GM21723 (cell line): Measurements from ENCODE around the gene STYXL1.
"Not testable (repeated sequence)": the region's sequence is repeated elsewhere in the genome, so short reads cannot be mapped to it uniquely, and the experiment has no call there.

ENCODE experiments used
- ATAC-seq: cut with Tn5 transposase; IDR thresholded peaks from one replicate; pipeline ENCODE4 v1.9.1; 2021; ENCODE audit warnings: mild to moderate bottlenecking, moderate library complexity; ENCODE audit not compliant: unreplicated experiment

The STYXL1 gene

DNA sequence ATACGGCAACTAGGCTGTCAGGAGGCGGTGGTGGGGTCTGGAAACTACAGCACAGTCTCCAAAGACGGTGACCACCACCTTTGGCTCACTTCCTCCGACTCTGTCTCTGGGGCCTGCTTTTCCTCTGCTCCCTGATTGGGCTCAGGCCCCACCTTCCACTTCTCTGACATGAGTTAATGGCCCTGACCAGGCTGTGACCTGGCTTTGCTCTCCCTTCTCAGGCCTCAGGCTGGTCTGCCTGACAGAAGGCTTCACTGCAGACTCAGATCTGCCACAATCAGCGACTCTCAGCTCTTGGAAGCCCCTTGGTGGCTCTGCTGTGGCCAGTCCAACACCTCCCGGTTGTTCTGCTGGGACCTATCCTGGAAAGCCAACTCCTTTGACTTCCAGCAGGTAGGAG, 7.7 kb downstream of the STYXL1 start:
- ATAC-seq, result no peak

DNA sequence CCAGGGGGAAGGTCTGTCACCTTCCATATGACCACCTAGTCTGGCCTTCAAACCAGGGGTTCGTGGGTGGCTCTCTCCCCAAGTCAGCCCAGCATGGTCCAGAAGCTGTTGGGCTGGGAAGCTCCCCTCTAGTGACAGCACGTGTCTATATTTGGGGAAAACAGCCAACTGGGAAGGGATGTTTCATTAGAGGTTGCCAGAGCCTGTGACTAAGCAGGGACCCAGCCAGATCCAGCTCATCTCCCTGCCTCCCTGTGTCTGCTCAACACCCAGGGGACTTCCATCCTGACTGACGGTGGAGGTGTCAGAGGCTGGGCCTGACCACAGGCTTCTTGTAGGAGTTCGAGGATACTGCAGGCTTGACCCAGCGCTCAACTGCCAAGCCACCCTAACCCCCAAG, 10.5 kb downstream of the STYXL1 start:
- ATAC-seq, result no peak

DNA sequence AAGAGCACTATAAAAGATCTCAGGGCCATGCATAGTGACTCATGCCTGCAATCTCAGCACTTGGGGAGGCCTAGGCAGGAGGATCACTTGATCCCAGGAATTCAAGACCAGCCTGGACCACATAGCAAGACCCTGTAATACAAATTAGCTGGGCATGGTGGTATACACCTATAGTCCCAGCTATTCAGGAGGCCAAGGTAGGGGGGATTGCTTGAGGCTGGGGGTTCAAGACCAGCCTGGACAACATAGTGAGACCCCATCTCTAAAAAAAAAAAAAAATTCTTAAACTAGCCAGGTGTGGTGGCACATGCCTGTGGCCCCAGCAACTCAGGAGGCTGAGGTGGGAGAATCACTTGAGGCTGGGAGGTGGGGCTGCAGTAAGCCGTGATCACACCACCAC, 15.8 kb downstream of the STYXL1 start:
- ATAC-seq, result no peak

DNA sequence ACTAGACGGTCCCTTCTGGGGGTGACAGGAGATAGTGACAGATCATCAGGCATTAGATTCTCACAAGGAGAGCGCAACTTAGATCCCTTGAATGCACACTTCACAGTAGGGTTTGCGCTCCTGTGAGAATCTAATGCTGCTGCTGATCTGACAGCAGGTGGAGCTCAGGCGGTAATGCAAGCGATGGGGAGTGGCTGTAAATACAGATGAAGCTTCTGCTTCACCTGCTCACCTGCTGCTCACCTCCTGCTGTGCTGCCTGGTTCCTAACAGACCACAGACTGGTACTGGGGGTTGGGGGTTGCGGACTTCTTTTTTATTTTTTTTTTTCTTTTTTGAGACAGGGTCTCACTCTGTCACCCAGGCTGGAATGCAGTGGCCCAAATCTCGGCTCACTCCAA, 18.1 kb downstream of the STYXL1 start:
- not testable (repeated sequence) for ATAC-seq

DNA sequence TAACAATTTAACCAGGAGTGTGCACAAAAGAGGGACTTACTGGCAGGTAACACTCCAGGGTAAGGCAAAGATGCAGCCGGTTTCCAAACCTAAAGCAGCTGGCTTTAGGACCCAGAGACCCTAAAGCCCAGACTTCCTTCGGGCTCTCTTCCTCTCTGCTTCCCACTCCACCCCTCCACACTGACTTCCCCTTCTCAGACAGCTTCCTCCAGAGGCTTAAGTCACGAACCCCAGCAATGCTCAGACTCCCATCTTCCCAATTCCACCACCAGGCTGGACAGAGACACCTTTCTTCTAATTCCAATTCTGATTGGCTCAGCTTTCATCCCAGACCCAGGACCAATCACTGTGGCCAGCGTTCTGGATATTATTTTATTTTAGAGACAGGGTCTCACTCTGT, 24.8 kb downstream of the STYXL1 start:
- no peak for ATAC-seq

DNA sequence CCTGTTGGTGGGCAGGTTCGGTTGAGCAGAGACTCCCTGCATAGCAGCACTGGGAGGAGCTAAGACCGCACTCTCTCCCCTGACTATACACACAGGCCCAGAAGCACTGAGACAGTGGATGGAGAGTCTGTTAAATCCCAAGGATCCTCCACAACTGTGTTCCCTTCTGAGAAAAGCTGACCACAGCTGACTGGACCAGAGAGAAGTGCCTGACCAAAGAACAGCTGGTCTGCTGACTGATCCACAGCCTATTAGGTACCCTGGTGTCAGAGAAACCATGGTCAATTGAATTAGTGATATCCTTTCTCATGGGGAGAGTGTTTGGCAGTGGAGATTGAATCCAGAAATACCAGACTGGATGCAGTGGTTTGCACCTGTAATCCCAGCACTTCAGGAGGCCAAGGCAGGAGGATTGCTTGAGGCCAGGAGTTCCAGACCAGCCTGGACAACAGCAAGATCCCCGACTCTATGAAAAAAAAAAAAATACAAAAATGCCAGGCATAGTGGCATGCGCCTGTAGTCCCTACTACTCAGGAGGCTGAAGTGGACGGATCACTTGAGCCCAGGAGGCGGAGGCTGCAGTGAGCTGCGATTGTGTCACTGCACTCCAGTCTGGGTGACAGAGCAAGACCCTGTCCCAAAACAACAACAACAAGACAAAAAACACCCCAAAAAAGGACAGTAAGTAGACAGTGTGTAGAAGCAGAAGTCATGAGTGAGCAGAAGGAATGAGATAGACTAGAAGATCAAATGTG, 25.6 kb downstream of the STYXL1 start:
- ATAC-seq, result no peak

DNA sequence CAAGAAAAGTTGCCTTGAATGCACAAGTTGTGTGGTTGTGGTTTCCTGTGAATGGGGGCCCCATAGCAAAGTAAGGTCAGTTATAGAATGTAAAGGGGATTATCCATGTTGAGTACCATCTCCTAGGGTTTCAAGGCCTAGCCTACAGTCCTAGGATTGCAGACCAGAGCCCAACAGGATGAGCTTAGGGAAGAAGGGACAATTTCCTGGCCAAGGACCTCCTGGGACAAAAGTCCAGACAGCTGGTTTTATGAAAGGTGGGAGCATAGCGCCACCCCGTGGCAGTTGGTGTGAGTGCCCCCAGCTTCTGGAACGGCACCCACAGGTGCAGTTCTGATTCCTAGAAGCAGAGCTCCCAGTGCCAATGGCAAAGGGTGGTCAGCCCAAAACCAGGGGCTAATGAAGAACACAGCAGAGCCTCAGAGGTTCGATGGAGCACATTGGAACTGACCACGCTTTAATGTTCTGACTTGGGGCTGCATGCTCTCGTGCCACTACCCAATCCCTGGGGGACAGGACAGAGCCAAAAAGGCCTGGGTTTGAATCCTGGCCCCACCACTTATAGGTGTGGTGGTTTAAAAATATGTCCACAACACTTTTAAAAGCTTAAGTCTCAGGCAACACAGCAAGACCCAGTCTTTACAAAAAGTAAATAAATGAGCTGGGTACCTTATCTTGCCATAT, 27.6 kb downstream of the STYXL1 start:
- ATAC-seq, result no peak

DNA sequence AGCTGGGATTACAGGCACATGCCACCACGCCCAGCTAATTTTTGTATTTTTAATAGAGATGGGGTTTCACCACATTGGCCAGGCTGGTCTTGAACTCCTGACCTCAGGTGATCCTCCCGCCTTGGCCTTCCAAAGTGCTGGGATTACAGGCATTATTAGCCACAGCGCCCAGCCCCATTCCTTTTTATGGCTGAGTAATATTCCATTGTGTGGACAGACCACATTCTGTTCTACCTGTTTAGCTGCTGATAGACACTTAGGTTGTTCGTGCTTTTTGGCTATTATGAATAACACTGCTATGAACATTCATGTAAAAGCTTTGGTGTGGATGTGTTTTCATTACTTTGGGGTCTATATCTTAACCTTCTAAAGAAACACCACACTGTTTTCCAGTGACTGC, 29.3 kb downstream of the STYXL1 start:
- not testable (repeated sequence) for ATAC-seq

DNA sequence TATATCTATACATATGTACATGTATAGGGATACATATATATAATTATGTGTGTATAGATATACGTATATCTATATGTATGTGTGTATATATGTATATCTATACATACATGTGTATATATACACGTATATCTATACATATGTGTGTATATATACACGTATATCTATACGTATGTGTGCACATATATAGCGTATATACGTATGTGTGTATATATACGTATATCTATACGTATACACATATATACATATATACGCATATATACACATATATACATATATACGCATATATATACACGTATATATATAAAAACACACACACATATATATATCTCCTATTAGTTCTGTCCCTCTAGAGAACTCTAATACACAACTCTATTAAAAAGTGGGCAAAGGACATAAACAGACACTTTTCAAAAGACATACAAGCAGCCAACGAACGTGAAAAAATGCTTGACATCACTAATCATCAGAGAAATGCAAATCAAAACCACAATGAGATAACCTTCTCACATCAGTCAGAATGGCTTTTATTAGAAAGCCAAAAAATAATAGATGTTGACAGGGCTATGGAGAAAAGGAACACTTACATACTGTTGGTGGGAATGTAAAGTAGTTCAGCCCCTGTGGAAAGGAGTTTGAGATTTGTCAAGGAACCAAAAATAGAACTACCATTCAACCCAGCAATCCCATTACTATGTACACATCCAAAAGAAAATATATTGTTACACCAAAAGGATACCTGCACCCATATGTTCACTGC, 31.4 kb downstream of the STYXL1 start:
- ATAC-seq, result no peak

DNA sequence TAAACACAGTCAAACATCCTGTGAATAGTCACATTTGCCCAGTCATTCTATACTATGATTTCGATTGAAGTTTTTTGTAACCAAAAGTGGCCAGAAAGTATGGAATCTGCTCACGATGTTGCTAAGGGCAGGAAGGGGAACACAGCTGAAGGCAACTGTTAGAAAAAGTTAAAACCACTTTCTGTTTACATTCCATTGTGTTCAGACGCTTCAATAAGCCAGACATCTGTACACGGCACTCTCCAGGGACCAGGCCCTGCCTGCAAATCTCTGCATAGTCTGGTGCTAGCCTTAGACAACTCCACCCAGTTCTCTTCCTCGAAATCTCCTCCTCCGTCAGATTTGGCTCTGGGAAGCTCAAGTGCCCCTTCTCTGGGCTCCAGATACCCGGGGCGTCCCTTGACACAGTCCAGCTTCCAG, 36.3 kb downstream of the STYXL1 start:
- no peak for ATAC-seq

DNA sequence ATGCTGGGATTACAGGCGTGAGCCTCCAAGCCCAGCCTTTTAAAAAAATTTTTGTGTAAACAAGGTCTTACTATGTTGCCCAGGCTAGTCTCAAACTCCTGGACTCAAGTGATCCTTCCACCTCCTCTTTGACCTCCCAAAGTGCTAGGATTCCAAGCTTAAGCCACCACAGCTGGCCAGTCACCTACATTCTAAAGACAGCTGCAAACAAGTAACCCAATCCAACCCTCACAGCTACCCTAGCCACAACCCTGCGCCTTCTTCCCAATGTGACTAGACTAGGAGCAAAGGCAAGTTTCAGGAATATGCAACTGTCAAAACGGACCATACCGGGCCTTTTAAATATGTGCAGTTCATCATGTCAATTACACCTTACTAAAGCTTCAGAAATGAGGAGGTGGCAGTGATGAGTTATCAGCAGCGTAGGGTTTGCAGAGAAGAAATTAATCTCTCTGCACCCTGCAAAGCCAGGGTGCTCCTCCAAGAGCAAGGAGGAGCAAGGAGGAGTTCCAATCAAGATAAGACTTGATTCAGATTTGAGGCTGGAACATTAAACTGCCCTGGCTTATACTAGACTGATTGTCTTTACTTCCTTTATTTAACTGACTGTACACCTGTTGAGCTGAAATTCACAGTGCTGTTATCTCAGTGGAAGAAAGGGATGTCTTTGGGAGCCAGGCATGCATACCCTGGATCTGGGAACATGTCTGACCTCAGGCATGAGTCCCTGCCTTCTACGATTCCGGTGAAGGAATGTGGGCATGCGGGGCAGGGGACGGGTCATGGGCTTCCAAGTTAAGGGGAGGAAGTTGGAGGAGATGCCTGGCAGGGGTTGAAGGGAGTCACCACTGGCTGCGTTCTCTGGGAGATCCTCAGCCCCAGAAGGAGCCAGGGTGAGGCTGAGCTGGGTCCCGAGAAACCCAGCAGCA, 37.9 kb downstream of the STYXL1 start:
- ATAC-seq, result no peak

DNA sequence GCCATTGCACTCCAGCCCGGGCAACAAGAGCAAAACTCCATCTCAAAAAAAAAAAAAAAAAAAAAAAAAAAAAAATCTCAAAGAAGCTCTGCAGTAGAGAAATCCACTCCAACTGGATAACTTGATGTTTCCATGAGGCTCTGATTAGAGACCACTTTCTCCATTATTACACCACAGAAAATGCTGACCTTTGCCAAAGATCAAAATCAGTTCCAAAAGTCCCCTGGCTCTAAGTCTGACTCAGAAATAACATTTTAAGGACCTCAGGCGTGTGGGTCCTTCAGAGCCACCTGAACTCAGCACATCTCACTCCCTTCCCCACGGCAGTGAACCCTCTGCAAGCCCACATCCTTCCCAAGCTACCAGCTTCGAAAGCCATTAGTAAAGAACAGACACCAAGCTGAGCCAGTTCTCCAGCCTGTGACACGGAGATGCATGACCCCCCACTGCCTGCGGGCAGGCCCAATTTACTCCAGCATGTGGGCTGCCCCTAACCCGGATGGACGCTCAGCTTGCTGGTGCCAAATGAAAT, 39.6 kb downstream of the STYXL1 start:
- ATAC-seq, result no peak

DNA sequence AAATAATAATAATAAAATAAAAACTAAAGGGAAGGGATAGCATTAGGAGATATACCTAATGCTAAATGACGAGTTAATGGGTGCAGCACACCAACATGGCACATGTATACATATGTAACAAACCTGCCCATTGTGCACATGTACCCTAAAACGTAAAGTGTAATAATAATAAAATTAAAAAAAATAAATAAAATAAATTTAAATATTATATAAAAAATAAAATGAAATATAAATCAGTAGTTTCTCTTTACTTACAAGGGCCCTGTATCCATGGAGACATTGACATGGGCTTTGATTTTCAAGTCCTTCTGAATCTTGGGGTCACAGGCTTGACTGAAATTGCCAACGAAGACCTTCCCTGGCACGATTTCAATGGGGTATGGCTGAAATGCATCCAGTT, 42.8 kb downstream of the STYXL1 start:
- not testable (repeated sequence) for ATAC-seq

DNA sequence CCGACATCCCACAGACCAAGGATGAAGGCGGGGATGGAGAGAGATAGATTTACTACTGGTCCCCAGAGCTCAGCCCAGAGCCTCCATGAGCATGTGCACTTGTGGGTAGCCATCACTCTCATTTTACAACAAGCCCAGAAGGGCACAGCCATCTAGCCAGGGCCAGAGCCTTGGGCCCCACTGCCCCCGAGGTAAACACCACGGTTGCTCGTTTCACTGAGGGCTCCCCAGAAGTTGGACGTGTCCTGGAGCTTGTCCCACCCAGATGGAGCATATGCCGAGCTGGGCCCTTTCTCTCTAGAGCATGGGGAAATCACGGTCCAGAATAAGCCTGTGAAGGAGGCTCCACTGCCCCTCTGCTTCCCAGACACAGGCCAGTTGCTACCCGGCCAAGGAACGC, 44.4 kb downstream of the STYXL1 start:
- no peak for ATAC-seq

DNA sequence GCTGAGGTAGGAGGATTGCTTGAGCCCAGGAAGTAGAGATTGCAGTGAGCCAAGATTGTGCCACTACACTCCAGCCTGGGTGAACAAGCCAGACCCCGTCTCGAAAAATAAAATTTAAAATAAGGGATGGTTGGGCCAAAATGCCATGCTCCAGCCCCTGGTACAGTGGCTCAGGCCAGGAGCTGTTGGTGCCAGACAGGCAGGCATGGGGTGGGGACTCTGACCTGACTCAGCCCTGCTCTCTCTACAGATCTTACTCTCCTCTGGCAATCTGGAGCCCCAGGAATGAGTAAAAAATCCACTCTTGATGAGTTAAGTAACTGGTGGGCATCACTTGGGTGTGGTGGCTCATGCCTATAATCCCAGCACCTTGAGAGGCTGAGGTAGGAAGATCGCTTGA, 45.0 kb downstream of the STYXL1 start:
- ATAC-seq, result no peak

DNA sequence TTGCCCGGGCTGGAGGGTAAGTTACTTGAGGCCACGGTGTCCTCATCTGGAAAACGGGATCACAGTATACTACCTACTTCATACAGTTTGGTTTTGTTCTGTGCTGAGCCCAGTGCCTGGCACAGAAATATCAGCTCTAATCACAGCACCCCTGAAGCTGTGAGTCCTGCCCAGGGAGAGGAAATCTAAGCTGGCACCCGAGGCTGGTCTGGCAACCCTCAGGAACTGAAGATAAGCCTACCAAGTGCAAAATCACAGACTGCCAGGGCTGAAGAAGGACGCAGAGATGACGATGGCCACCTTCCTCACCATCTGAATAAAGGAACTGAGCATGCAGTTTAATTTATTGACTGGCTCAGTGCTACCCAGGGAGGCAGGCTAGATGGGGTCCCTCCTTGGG, 45.7 kb downstream of the STYXL1 start:
- ATAC-seq, result no peak

DNA sequence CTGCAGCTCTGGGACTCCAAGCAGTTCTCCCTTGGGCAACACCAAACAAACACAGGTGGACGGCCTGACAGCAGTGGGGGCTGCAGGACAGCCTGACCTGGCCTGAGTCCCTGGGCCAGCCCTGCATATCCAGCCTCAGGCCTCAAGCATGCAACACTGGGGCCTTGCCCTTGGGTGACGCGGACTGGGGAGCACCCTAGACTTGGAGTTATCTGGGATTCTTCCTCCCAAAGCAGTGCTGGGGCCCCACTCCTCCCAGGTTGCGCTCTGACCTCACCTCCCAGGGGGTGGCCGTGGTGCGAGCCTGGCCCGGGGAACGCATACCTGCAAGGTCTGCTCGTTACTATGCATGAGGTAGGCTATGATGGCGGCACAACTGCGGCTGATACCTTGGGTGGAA, 47.2 kb downstream of the STYXL1 start:
- ATAC-seq, result no peak

DNA sequence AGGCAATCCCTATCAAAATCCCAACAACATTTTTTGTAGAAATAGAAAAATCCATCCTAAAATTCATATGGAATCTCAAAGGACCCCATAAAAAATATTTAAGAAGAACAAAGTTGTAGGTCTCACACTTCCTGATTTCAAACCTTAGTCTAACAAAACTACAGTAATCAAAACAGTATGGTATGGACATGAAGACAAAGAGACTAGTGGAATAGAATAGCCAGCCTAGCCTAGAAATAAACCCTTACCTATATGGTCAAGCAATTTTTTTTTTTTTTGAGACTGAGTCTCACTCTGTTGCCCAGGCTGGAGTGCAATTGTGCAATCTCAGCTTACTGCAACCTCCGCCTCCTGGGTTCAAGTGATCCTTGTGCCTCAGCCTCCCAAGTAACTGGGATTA, 49.8 kb downstream of the STYXL1 start:
- ATAC-seq, result no peak

DNA sequence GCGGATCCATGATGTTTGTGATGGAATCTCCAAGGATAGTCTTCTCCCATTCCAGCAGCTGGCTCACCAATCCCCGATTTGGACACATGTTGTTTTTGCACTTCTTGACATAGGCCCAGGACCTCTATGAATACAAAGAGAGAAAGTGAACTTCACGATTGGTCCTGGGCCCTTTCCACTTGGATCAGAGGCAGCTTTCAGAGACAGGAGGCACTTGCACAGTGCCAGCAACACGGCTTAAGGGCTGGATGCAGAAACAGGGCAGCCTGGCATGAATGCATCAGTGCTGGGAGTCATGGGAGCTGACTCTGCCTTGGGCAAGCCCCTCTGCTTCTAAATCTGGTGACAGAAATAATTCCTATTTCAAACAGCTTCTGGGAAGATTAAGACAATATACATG, 51.3 kb downstream of the STYXL1 start:
- no peak for ATAC-seq

DNA sequence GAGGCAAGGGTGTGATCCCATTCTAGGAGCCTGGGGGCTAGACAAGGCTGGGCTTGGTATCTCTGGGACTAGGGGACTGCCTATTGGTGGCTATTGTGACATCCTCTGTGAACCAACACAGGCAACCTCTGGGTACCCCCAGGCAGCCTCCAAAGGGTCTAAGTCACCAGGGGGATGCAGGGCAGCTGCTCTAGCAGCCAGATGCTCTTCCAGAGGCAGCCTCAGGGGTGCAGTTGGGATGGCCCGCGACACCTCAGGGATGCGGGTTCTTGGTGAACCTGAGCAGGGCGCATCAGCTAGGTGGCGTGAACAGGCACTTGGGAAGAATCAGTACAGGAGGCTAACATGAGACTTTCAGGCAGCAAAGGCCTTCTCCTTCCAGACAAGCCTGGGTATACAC, 51.8 kb downstream of the STYXL1 start:
- ATAC-seq, result no peak

DNA sequence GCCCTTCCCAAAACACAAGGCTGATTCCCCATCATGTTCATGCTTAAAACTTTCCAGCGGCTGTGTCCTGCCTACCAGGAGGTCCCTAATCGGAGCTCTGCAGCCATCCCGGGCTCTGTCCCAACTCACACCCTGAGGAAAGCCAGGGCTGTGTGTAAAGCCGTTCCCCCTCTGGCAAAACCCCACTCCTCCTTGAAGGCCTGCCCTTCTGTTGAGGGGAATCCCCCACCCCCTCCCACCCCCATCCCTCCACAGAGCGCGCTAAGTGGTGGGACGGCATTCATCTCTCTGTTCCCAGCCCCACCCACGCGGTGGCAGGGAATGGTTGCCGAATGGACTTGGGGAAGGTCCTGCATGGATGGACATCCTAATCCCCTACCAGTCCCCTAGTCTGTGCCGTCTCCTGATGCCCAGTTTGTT, 52.7 kb downstream of the STYXL1 start:
- ATAC-seq, result no peak
